HepG2 (cell line): ENCODE data around the gene PREX1. TPM values are rescaled to one million over a fixed set of nuclear protein-coding genes. Genes with fewer than 3 reads are reported as not detected.

Experiments
- ATAC-seq: fragments of 200-7000 bp; cut with Tn5 transposase; 3 replicates; pipeline ENCODE4 v1.9.1; 2020; ENCODE audit warnings: mild to moderate bottlenecking, moderate library complexity
- BruUV-seq: library from RNA; stranded (reverse); fragments of 400-500 nt; replicated peaks from 2 replicates; lab custom pipeline; 2021; lab: Mats Ljungman, UMichigan
- CTCF ChIA-PET: fragments of 300-600 bp; formaldehyde crosslinking; extraction: SDS; loops from one replicate; lab custom pipeline; 2021; ENCODE audit warnings: low total read pairs, inconsistent platforms, low intra/inter-chr PET ratio; lab: Yijun Ruan, JAX
- POLR2A ChIA-PET: fragments of 350-600 bp; sonication (Branson Sonifier 250); formaldehyde crosslinking; loops from one replicate; lab custom pipeline; 2020; ENCODE audit warnings: antibody characterized with exemption, inconsistent platforms; lab: Yijun Ruan, JAX
- DNase-seq: peaks from one replicate; pipeline ENCODE4 v3.0.0-alpha.2; 2015; ENCODE audit warnings: low spot score
- FAIRE-seq: peaks from 3 replicates; lab custom pipeline; 2011; peaks lifted over from hg19 to GRCh38; lab: Jason Lieb, UNC
- H2AFZ ChIP-seq: one replicate; pipeline ENCODE4 v1.6.1; 2011; ENCODE audit warnings: low read length, inconsistent platforms
- H3K27ac ChIP-seq: fragments of 300-600 bp; 3 replicates; pipeline ENCODE4 v1.8.0; 2011; ENCODE audit warnings: mixed run types, mild to moderate bottlenecking, mixed read lengths, low read length, inconsistent platforms; ENCODE audit not compliant: insufficient read depth; ENCODE audit errors: extremely low read length
- H3K27me3 ChIP-seq, 2 experiments: fragments of 200-600 bp in 1 of 2; 2 replicates in 1 of 2; 3 replicates in 1 of 2; pipeline versions ENCODE4 v1.6.0 to v1.8.0; 2011; ENCODE audit warnings: low read length in 2 of 2, mild to moderate bottlenecking in 2 of 2, moderate library complexity in 2 of 2, inconsistent platforms in 1 of 2; ENCODE audit not compliant: insufficient read depth in 2 of 2, control insufficient read depth in 1 of 2
- H3K36me3 ChIP-seq, 2 experiments: fragments of 200-600 bp in 1 of 2; replicated peaks in 1 of 2; 2 replicates in 1 of 2; 3 replicates in 1 of 2; pipeline versions ENCODE4 v1.5.1 to v1.8.0; 2011; ENCODE audit warnings: low read length in 2 of 2, inconsistent platforms in 1 of 2; ENCODE audit not compliant: insufficient read depth in 2 of 2, control insufficient read depth in 1 of 2
- H3K4me1 ChIP-seq: 2 replicates; pipeline ENCODE4 v1.5.1; 2012; ENCODE audit warnings: low read length, inconsistent platforms; ENCODE audit not compliant: insufficient read depth
- H3K4me2 ChIP-seq: 2 replicates; pipeline ENCODE4 v1.6.0; 2011; ENCODE audit warnings: low read depth, low read length, inconsistent platforms
- H3K4me3 ChIP-seq, 3 experiments: fragments of 200-600 bp in 1 of 3; sonication (generic), shearing (Covaris generic) in 1 of 3; replicated peaks in 1 of 3; 2 replicates each; pipeline ENCODE4 v1.5.1; 2011 to 2016; ENCODE audit warnings: low read length in 3 of 3, inconsistent platforms in 2 of 3, low read depth in 2 of 3, mild to moderate bottlenecking in 2 of 3, control low read depth in 1 of 3, mixed read lengths in 1 of 3; ENCODE audit not compliant: insufficient read depth in 1 of 3
- H3K79me2 ChIP-seq: one replicate; pipeline ENCODE4 v1.6.1; 2011; ENCODE audit warnings: low read length, inconsistent platforms; ENCODE audit not compliant: insufficient read depth
- H3K9ac ChIP-seq: 2 replicates; pipeline ENCODE4 v1.6.0; 2011; ENCODE audit warnings: mild to moderate bottlenecking, low read depth, low read length, inconsistent platforms; ENCODE audit not compliant: insufficient read depth
- H3K9me3 ChIP-seq: 2 replicates; pipeline ENCODE4 v1.5.1; 2012; ENCODE audit warnings: mild to moderate bottlenecking, low read length
- H4K20me1 ChIP-seq: 2 replicates; pipeline ENCODE4 v1.6.0; 2011; ENCODE audit warnings: inconsistent platforms, mild to moderate bottlenecking, low read length, moderate library complexity; ENCODE audit not compliant: insufficient read depth
- BHLHE40 ChIP-seq: IDR thresholded peaks from 2 replicates; pipeline ENCODE4 v1.6.1; 2011; ENCODE audit warnings: low read length, improper control_type of control experiment
- CCAR2 ChIP-seq: fragments of 200-400 bp; formaldehyde crosslinking; optimal IDR thresholded peaks from 2 replicates; pipeline ENCODE3; 2018; ENCODE audit warnings: low read depth, mild to moderate bottlenecking, low read length, moderate library complexity
- EZH2 ChIP-seq: conservative IDR thresholded peaks from 2 replicates; pipeline ENCODE4 v1.6.1; 2012; ENCODE audit warnings: mild to moderate bottlenecking, low read depth, low read length, moderate library complexity
- HNF4A ChIP-seq: sonication (generic); formaldehyde crosslinking; IDR thresholded peaks from 2 replicates; pipeline ENCODE4 v1.4.0; 2020; ENCODE audit warnings: missing genetic modification reagents
- MNT ChIP-seq: fragments of 450-650 bp; IDR thresholded peaks from 2 replicates; pipeline ENCODE4 v1.6.1; 2016
- WGBS: methylation state at CpG from one replicate; pipeline ENCODE4 v1.1.6; 2017; ENCODE audit warnings: low lambda C conversion rate; 5-methylcytosine and 5-hydroxymethylcytosine counted together
- in situ Hi-C: cut with HindIII; loops from 2 replicates; pipeline ENCODE4 v1.10.0; 2017; ENCODE audit warnings: low pct_unique_long_range_greater_than_20kb; ENCODE audit not compliant: extremely low pct_ligation_motif_present
- intact Hi-C: fragments of 100-400 bp; cut with micrococcal nuclease; formaldehyde crosslinking; loops from one replicate; pipeline ENCODE4 v1.10.0; 2022; ENCODE audit not compliant: unreplicated experiment
- polyA plus RNA-seq, 8 experiments: library from polyadenylated mRNA; depleted of rRNA in 3 of 8; stranded (reverse) in 7 of 8; unstranded in 1 of 8; fragments of >200 nt; fragmentation: Illumina TruSeq in 4 of 8; extraction: Trizol in 4 of 8; gene quantifications; 2 replicates each; pipeline versions ENCODE4 v1.2.1 to v1.2.3, GENCODE V29; 2011 to 2016; ENCODE audit warnings: low read depth in 4 of 8, missing spikeins in 1 of 8, mixed read lengths in 1 of 8; ENCODE audit not compliant: insufficient read depth in 1 of 8
- total RNA-seq, 5 experiments: library from RNA; depleted of rRNA; stranded (reverse); fragments of >200 nt; fragmentation: Illumina TruSeq; extraction: Trizol; gene quantifications; 2 replicates each; pipeline ENCODE4 v1.2.3, GENCODE V29; 2016; ENCODE audit warnings: low read depth in 1 of 5
- TF ChIP-seq, protein P1 (sequence below): sonication (generic); formaldehyde crosslinking; IDR thresholded peaks from 2 replicates; pipeline ENCODE4 v1.5.0; 2020; ENCODE audit warnings: mild to moderate bottlenecking, missing genetic modification reagents, moderate library complexity

PREX1 gene
- total and polyA plus RNA-seq, 2 of the 13 experiments (the other 11 are each of a cell fraction or from before 2014, with no cell fraction given), result 0.02 to 0.04 TPM

- no peak for FAIRE-seq
- peak; percentile 26; the same call in 1 of the 2 replicates for TF ChIP-seq MNT
- no peak for TF ChIP-seq CCAR2
- peak; percentile 83 for TF ChIP-seq BHLHE40
- TF ChIP-seq, all 625 proteins: peak for 2
- Histone ChIP-seq H3K36me3 (no peaks in the 10 kb centered on the region), H3K4me2 (no peak overlapping the region), H3K79me2 (no peaks in the 10 kb centered on the region), H3K4me1 (peaks cover 29% of the 10 kb centered on the region), H3K27ac (no peak overlapping the region), H3K27me3 (no peaks in the 10 kb centered on the region), H3K4me3 (no peak overlapping the region), H3K9ac (no peak overlapping the region), H3K9me3 (no peaks in the 10 kb centered on the region), H4K20me1 (no peaks in the 10 kb centered on the region), H2AFZ (no peak overlapping the region)
- WGBS, result 0% methylated on average over 2 of the region's 2 CpGs
- CTCF ChIA-PET, result no interaction called here
- BruUV-seq, result no TSS peak
- DNase-seq, result no peak
- ATAC-seq, result no peak
- POLR2A ChIA-PET, result no interaction called here
- intact Hi-C loops (no loop called here), in situ Hi-C loops (no loop called here)
Measured at GRCh38 chr20:48695255-48695654, 132.5 kb downstream of the PREX1 start.

- H3K4me1 ChIP-seq, result peaks cover 29% of the 10 kb centered on the region
- no peak overlapping the region for H3K9ac ChIP-seq
- no TSS peak for BruUV-seq
- no peak for TF ChIP-seq EZH2
- peak; percentile 39; the same call in 1 of the 2 replicates for TF ChIP-seq HNF4A (CRISPR knock-in tag)
- TF ChIP-seq, protein P1, sequence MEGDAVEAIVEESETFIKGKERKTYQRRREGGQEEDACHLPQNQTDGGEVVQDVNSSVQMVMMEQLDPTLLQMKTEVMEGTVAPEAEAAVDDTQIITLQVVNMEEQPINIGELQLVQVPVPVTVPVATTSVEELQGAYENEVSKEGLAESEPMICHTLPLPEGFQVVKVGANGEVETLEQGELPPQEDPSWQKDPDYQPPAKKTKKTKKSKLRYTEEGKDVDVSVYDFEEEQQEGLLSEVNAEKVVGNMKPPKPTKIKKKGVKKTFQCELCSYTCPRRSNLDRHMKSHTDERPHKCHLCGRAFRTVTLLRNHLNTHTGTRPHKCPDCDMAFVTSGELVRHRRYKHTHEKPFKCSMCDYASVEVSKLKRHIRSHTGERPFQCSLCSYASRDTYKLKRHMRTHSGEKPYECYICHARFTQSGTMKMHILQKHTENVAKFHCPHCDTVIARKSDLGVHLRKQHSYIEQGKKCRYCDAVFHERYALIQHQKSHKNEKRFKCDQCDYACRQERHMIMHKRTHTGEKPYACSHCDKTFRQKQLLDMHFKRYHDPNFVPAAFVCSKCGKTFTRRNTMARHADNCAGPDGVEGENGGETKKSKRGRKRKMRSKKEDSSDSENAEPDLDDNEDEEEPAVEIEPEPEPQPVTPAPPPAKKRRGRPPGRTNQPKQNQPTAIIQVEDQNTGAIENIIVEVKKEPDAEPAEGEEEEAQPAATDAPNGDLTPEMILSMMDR (CRISPR knock-in tag), result peak; percentile 27; the same call in 1 of the 2 replicates
- 6% methylated on average over 7 of the region's 7 CpGs for WGBS
- peak; percentile 42 for ATAC-seq
- DNase-seq, result no peak
- H3K79me2 ChIP-seq, result no peaks in the 10 kb centered on the region
- no peak overlapping the region for H3K27ac ChIP-seq
- no peaks in the 10 kb centered on the region for H3K9me3 ChIP-seq
- in situ Hi-C loops (no loop called here), intact Hi-C loops (no loop called here)
- peak; percentile 28 for FAIRE-seq
- CTCF ChIA-PET, result no interaction called here
- H3K27me3 ChIP-seq, result no peaks in the 10 kb centered on the region
- H2AFZ ChIP-seq, result no peak overlapping the region
- H3K4me3 ChIP-seq, result no peak overlapping the region
- no peaks in the 10 kb centered on the region for H4K20me1 ChIP-seq
- POLR2A ChIA-PET, result no interaction called here
- no peak overlapping the region for H3K4me2 ChIP-seq
- no peaks in the 10 kb centered on the region for H3K36me3 ChIP-seq
Measured at GRCh38 chr20:48694381-48694865, 133.4 kb downstream of the PREX1 start.
